GM18526 (cell line): ENCODE data around the gene SEMA3B.

Experiments used
- POLR2A ChIP-seq: IDR thresholded peaks from 3 replicates; pipeline ENCODE4 v1.6.1; 2011; ENCODE audit not compliant: insufficient read length; ENCODE audit errors: extremely low read depth

Gene SEMA3B

DNA sequence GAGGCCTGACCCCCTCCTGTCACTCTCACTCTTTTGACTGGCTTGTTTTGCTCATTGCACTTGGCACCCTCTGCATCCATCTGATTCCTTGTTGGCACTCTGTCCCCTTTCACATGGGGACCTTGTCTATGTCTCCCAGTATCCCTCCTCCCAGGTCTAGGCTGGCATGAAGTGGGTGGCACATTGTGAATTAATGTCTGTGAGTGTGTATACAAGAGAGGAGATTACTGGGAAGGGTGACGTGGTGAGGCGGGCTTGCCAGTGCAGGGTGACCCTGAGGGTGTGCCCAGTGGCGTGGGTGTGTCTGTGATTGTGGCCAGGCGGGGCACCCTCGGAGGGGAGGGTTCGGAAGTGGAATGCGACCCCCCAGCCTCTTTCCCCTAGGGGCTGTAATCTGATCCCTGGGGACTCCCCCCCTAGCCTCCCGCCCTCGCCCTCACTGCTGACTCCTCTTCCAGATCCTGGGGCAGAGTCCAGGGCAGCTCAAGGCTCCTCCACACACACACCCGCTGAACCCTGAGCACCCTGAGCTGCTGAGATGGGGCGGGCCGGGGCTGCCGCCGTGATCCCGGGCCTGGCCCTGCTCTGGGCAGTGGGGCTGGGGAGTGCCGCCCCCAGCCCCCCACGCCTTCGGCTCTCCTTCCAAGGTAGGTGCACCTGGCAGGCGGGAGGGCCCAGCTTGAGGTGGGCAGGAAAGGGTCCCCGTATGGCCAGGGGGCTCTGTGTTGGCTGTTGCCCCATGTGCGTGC lies at the start of gene SEMA3B:
SEMA3B (plus strand) TSS at position 445 of the 749 bp plus-strand sequence; CDS start at position 539, 94 bp downstream.
- TF ChIP-seq POLR2A: no peak

- no peak for TF ChIP-seq POLR2A
Measured at GRCh38 chr3:50219285-50219684, 49.7 kb upstream of the SEMA3B start.

- no peak for TF ChIP-seq POLR2A
Measured at GRCh38 chr3:50220109-50220508, 48.8 kb upstream of the SEMA3B start.

DNA sequence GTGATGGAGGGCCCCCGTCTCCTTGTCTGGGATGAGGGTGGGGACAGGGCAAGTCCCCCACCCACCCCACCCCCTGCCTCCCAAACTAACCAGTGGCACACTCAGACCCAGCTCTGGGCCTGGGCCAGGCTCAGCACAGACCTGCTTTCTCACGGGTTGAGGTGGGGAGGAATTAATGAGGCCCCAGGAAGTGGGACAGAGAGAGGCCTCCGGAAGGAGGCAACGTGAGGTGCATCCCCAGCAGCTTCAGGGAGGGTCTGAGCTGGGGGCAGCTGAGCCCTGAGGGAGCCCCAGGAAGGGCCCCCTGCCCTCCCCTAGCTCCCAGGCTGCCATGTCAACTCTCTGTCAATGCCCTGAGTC lies 47.9 kb upstream of the SEMA3B start:
- TF ChIP-seq POLR2A: no peak

DNA sequence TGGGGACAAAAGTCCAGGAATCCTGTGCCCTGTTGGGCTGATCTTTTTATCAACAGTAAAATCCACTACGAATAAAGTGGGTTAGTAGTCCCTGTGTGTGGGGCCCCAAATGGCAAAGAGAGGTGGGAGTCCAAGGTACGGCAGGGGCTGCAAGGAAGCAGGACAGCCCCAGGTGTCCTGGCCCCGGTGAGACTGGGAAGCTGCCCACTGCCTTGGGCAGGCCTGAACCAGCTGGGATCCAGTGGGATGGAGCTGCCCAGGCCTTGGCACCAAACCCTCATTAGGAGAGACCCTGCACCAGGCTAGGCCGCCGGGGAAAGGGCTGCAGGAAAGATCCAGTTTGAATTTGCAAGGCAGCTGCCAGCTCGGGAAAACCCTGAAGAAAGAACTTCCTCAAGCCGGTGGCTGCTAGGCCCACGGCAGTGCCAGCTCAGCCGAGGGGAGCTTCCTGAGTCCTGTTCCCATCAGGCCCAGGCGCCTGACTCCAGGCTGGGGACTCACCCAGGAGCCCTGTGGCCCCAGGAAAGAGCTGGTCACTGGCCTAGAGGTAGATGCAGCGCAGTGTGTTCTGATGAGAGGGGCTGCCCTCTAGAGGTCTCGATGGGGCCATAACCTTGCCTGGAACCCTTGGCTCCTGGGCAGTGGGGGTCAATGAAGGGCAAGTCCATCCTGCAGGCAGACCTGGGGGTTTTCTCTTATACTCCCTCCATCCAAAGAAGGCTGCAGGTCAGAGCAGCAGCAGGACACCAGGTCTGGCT lies 47.4 kb upstream of the SEMA3B start:
- TF ChIP-seq POLR2A: no peak

DNA sequence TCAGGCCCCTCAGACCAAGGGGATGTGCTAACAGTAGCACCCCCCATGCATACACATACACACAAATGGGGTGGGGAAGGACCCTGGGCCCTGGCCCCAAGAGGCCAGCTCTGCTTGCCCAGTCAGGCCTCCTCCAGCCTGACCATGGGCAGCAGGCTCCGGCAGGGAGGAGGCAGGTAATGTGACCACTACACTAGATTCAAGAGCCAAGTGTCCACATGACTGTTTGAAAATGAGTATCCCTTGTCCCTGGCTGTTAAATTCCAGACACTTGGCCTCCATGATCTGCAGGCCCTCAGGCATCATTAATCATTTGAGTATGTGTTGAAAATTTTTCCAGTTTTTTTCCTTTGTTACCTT lies 46.8 kb upstream of the SEMA3B start:
- no peak for TF ChIP-seq POLR2A

DNA sequence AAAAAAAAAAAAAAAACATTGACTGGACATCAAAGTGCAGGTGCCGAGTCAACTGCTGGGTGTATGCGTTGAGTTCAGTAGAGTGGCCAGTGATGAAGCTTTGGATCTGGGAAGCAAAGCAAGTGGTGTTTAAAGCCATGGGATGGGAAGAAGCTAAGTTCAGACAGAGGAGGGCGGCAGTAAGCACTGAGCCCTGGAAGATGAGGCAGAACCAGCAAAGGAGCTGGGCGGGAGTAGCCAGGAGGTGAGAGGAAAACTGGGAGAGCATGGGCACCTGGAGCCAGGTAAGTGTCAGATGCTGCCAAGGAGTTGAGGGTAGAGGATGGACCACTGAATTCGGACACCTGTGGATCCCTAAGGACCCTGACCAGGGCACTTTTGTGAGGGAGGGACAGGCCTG lies 44.3 kb upstream of the SEMA3B start:
- no peak for TF ChIP-seq POLR2A

GRCh38 chr3:50226888-50227389 lies 42.0 kb upstream of the SEMA3B start:
- no peak for TF ChIP-seq POLR2A

GRCh38 chr3:50227390-50228183 lies 41.4 kb upstream of the SEMA3B start:
- TF ChIP-seq POLR2A: peak; percentile 59

GRCh38 chr3:50229490-50229889 lies 39.5 kb upstream of the SEMA3B start:
- no peak for TF ChIP-seq POLR2A

GRCh38 chr3:50230104-50230793 lies 38.7 kb upstream of the SEMA3B start:
- TF ChIP-seq POLR2A: no peak

- no peak for TF ChIP-seq POLR2A
Measured at GRCh38 chr3:50230794-50231125, 38.2 kb upstream of the SEMA3B start.

- TF ChIP-seq POLR2A: no peak
Measured at GRCh38 chr3:50231581-50231980, 37.4 kb upstream of the SEMA3B start.

DNA sequence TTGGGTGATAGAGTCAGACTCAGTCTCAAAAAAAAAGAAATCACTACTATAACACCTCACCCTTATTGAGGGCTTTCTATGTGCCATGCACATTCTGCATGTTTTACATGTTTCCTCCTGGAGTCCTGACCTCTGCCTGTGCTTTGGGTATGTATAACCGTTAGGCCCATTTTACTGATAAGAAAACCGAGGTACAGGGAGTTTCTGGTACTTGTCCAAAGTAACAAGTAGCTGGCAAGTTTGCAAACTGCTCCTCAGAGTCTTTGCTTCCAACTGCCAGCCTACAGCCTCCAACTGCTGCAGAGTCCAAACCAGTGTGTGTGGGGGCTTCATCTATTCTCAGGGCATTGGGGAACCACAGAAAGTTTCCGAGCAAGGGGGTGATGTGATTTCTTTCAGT lies 36.6 kb upstream of the SEMA3B start:
- TF ChIP-seq POLR2A: no peak

GRCh38 chr3:50233176-50233575 lies 35.8 kb upstream of the SEMA3B start:
- no peak for TF ChIP-seq POLR2A
